GM18868 (cell line): ENCODE results near the gene SLC46A2.

Experiments
- ATAC-seq: cut with Tn5 transposase; IDR thresholded peaks from one replicate; pipeline ENCODE4 v1.9.1; 2021; ENCODE audit warnings: mild to moderate bottlenecking, moderate library complexity; ENCODE audit not compliant: unreplicated experiment

SLC46A2 gene

GRCh38 chr9:112831969-112832368, 58.7 kb downstream of the SLC46A2 start:
- ATAC-seq = no peak

GRCh38 chr9:112831281-112831851, 59.3 kb downstream of the SLC46A2 start:
- ATAC-seq = no peak
